ENCODE results near the gene GRN.
A peak's percentile ranks its signal among the peaks of the same experiment; 100 is the strongest.
"Not testable (repeated sequence)": the region's sequence is repeated elsewhere in the genome, so short reads cannot be mapped to it uniquely, and the experiment has no call there.

The GRN gene

DNA sequence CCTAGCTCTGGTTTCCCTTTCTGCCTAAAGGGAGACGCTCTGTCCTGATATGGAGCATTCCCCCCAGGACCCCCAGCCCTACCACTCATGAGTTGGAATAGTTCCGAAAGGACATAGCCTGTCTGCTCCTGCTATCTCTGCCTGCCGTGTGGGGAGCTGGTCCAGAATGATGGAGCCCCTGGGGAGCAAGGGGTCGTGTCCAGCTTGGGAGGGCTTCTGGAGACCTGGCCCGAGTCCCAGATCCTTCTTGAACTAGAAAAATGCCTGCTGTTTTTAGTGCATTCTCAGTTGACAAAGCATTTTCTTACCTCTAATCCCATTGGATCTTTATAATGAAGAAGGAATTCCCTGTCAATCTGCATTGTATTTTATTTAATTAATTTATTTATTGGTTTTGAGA is 9.1 kb upstream of the GRN start:
- TF ChIP-seq, protein P1, sequence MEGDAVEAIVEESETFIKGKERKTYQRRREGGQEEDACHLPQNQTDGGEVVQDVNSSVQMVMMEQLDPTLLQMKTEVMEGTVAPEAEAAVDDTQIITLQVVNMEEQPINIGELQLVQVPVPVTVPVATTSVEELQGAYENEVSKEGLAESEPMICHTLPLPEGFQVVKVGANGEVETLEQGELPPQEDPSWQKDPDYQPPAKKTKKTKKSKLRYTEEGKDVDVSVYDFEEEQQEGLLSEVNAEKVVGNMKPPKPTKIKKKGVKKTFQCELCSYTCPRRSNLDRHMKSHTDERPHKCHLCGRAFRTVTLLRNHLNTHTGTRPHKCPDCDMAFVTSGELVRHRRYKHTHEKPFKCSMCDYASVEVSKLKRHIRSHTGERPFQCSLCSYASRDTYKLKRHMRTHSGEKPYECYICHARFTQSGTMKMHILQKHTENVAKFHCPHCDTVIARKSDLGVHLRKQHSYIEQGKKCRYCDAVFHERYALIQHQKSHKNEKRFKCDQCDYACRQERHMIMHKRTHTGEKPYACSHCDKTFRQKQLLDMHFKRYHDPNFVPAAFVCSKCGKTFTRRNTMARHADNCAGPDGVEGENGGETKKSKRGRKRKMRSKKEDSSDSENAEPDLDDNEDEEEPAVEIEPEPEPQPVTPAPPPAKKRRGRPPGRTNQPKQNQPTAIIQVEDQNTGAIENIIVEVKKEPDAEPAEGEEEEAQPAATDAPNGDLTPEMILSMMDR (IDR thresholded peaks at IDR 0.05; ENCODE audit: low read length, missing control alignments): no peak
- DNase-seq (ENCODE audit: low read depth): no peak
- H3K4me3 ChIP-seq (replicated peaks; ENCODE audit: low read depth, low read length): no peak overlapping the region

DNA sequence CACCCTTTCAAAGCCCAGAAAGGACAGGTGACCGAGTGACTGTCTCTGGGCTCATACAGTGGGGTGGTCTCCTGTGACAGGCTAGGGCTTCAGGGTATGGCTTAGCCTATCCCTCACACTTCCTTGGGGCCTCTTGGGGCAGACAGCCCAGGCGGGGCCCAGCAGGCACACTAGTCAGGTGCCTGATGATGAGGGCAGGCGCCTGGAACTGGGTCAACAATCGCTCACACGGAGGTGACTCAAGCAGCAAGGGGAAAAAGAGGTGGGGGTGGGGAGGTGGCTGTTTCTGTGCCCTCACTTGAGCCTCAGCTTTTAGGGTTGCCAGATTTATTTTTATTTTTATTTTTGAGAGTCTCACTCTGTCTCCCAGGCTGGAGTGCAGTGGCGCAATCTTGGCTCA is 6.4 kb upstream of the GRN start:
- H3K4me3 ChIP-seq (replicated peaks; ENCODE audit: low read depth, low read length): no peak overlapping the region
- no peak for DNase-seq (ENCODE audit: low read depth)
- TF ChIP-seq, protein P1 (IDR thresholded peaks at IDR 0.05; ENCODE audit: low read length, missing control alignments): no peak

DNA sequence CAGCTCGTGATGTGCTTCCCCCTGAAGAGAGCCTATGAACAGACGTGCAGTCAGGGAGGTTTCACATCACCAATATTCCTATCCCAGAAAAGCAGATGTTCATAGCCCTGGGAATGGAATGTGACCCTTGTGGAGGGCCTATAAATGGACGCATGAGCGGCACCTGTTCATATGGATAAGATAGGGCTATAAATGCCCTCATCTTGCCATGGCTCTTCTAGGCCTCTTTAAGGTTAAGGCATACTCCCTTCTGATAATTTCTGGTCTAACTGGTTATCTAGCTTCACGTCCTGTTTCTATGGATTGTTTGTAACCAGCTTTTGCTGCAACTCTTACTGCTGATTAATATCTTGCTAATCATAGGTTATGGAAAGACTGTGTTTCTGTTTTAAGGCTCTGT is 4.5 kb upstream of the GRN start:
- H3K4me3 ChIP-seq (replicated peaks; ENCODE audit: low read depth, low read length); DNase-seq (ENCODE audit: low read depth): not testable (repeated sequence)

DNA sequence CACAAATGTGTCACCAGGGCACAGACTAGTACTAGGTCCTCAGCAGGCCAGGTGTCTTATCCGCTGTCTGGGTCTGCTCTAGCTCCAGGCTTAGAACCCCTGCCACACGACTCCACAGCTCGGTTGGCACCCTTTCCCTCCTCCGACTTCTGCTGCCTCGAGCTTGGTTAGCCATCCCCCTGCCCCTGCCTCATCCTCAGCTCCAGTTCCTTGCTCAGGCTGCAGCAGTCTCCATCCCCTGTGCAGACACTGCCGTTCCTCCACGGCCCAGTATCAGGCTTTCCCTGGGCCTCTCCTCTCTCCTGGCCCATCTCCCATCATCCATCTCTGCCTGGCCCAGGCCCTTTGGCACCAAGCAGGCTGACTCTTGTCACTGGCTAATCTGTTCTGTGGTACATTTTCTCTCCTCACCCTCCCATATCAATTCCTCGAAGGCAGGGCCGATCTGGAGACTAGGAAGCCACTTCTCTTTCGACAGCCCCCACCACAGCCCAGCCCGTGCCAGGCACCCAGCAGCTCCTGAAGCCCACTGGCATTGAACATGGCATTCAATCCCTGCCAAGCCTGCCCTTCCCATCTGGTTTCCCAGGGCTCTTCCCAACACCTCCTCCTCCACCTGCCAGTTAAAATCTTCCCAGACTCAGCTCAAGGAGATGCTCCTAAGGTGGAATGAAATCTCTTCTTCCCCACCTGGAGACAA is 1.4 kb upstream of the GRN start:
- DNase-seq (ENCODE audit: low read depth): no peak
- H3K4me3 ChIP-seq (replicated peaks; ENCODE audit: low read depth, low read length): no peak overlapping the region
- TF ChIP-seq, protein P1 (IDR thresholded peaks at IDR 0.05; ENCODE audit: low read length, missing control alignments): no peak

DNA sequence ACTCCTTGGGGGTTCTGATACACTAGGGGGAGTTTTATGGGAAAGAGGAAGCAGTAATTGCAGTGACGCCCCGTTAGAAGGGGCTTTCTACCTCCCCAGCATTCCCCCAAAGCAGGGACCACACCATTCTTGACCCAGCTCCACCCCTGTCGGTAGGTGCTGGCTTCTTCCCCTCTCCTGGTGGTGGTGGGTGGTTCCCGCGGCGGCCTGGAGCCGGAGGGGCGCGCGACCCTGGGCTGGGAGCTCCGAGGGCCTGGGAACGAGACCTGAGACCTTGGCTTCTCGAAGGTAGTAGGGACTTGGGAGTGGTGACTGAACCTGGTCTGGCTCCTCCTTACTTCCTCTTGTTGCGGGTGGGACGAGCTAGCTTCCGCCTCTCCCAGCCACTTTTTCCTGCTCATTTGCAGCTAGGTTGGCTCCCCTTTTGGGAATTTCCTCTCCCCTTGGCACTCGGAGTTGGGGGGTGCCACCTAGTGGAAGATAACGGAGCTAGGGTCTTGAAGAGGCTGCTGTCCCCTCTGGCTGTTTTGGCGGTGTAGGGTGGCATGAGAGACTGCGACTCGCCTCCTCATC is 438 bp downstream of the GRN start:
- peak; percentile 59 for DNase-seq (ENCODE audit: low read depth)
- H3K4me3 ChIP-seq (replicated peaks; ENCODE audit: low read depth, low read length): peak overlapping the region; percentile 82

DNA sequence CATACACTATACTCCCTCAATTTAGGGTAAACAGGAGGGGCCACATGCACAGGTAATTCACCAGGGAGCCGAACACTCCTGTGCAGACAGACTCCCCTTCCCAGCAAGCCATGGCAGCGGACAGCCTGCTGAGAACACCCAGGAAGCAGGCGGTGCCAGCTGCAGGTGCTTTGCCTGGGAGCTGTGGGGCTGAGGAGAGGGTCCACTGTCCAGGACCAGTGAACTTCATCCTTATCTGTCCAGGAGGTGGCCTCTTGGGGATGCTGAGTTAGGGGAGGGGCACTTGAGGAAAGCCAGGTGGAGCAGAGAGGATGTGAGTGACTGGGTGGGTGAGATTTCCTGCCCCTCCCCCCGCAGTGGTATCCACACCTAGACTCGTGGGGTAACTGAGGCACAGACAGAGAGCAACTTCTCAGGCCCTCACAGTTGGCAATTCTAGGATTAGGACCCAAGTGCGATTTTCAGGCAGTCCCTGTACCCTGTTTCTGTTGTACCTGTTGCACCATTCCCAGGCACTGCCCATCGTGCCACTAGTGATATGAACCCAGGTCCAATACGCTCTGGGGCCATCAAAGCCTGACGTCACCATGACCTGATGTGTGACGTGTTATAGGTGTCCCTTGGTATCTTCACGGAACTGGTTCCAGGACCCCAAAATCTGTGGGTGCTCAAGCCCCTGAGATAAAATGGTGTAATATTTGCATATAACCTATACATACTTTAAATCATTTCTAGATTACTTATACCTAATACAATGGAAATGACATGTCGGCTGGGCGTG is 1.2 kb downstream of the GRN start:
- TF ChIP-seq, protein P1 (IDR thresholded peaks at IDR 0.05; ENCODE audit: low read length, missing control alignments): no peak
- no peak for DNase-seq (ENCODE audit: low read depth)
- H3K4me3 ChIP-seq (replicated peaks; ENCODE audit: low read depth, low read length): peak overlapping the region; percentile 82

More for the DNA sequence above, 438 bp downstream of the GRN start:
- TF ChIP-seq, protein P1 (IDR thresholded peaks at IDR 0.05; ENCODE audit: low read length, missing control alignments): peak; percentile 37

DNA sequence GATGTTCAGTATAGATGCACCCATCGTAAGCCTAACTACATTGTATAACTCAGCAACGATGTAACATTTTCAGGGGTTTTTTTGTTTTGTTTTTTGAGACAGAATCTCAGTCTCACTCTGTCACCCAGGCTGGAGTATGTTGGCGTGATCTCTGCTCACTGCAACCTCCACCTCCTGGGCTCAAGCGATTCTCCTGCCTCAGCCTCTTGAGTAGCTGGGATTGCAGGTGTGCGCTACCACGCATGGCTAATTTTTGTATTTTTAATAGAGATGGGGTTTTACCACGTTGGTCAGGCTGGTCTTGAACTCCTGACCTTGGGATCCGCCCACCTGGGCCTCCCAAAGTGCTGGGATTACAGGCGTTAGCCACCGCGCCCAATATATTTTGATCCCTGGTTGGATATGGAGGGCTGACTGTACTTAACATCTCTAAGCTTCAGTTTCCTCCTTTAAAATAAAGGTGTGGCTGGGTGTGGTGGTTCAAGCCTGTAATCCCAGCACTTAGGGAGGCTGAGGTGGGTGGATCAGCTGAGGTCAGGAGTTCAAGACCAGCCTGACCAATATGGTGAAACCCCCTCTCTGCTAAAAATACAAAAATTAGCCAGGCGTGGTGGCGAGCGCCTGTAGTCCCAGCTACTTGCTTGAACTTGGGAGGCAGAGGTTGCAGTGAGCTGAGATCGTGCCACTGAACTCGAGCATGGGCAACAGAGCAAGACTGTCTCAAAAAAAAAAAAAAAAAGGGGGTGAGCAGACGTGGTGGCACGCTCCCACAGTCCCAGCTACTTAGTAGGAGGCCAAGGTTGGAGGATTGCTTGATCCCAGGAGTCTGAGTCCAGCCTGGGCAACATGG is 2.3 kb downstream of the GRN start:
- not testable (repeated sequence) for H3K4me3 ChIP-seq (replicated peaks; ENCODE audit: low read depth, low read length); DNase-seq (ENCODE audit: low read depth)
